HCT116 (cell line): ENCODE data around the gene DDX24. TPM values are rescaled to one million over a fixed set of nuclear protein-coding genes. Genes with fewer than 3 reads are reported as not detected.

Experiments
- ATAC-seq: fragments of 200-7000 bp; cut with Tn5 transposase; 2 replicates; pipeline ENCODE4 v1.9.1; 2020; ENCODE audit warnings: mild to moderate bottlenecking, moderate library complexity
- BruUV-seq: library from RNA; stranded (reverse); fragments of 400-500 nt; replicated peaks from 2 replicates; lab custom pipeline; 2021; lab: Mats Ljungman, UMichigan
- CTCF ChIA-PET: fragments of 300-600 bp; sonication (Branson Sonifier 250); formaldehyde crosslinking; loops from one replicate; lab custom pipeline; 2021; ENCODE audit warnings: antibody characterized with exemption; lab: Charles Lee
- POLR2A ChIA-PET: fragments of 300-600, 350-600 bp; sonication (Branson Sonifier 250); formaldehyde crosslinking; loops from one replicate; lab custom pipeline; 2021; ENCODE audit warnings: antibody characterized with exemption; lab: Charles Lee
- RAD21 ChIA-PET, 2 experiments: fragments of 300-600 bp; sonication (Branson Sonifier 250); formaldehyde crosslinking; loops; one replicate each; lab custom pipeline; 2023; ENCODE audit warnings: low total read pairs in 2 of 2; ENCODE audit not compliant: uncharacterized antibody in 2 of 2, unreplicated experiment in 2 of 2, low non-redundant PET in 1 of 2; lab: Charles Lee
- DNase-seq: peaks from one replicate; pipeline ENCODE4 v3.0.0-alpha.2; 2010; ENCODE audit warnings: low read depth, low spot score
- H2AFZ ChIP-seq: fragments of 200-600 bp; shearing (Covaris generic), sonication (generic); 2 replicates; pipeline ENCODE4 v1.6.1; 2017; ENCODE audit warnings: low read depth, mixed run types, mixed read lengths, antibody characterized with exemption, low read length; ENCODE audit not compliant: poor library complexity, severe bottlenecking
- H3K27ac ChIP-seq: 2 replicates; pipeline ENCODE4 v1.5.1; 2012; ENCODE audit warnings: low read depth, low read length
- H3K27me3 ChIP-seq: fragments of 200-600 bp; sonication (generic); 2 replicates; pipeline ENCODE4 v1.6.1; 2016; ENCODE audit warnings: mixed run types, low read length, mixed read lengths; ENCODE audit not compliant: insufficient read depth
- H3K36me3 ChIP-seq, 2 experiments: fragments of 200-500 bp in 1 of 2; fragments of 200-600 bp in 1 of 2; sonication (Bioruptor generic) in 1 of 2; sonication (generic) in 1 of 2; 2 replicates each; pipeline versions ENCODE4 v1.5.1 to v1.6.1; 2014 to 2016; ENCODE audit warnings: low read length in 2 of 2, inconsistent platforms in 1 of 2, mixed read lengths in 1 of 2, mixed run types in 1 of 2; ENCODE audit not compliant: insufficient read depth in 2 of 2, control insufficient read depth in 1 of 2
- H3K4me1 ChIP-seq, 2 experiments: fragments of 200-600 bp in 1 of 2; sonication (generic) in 1 of 2; 2 replicates each; pipeline versions ENCODE4 v1.5.1 to v1.6.1; 2012 to 2017; ENCODE audit warnings: low read length in 2 of 2, inconsistent platforms in 1 of 2, mild to moderate bottlenecking in 1 of 2, mixed read lengths in 1 of 2, mixed run types in 1 of 2, moderate library complexity in 1 of 2; ENCODE audit not compliant: insufficient read depth in 2 of 2, control insufficient read depth in 1 of 2
- H3K4me2 ChIP-seq: fragments of 200-600 bp; sonication (generic); 2 replicates; pipeline ENCODE4 v1.6.1; 2017; ENCODE audit warnings: mixed run types, low read length, mixed read lengths
- H3K4me3 ChIP-seq, 2 experiments: fragments of 200-600 bp in 1 of 2; sonication (generic) in 1 of 2; replicated peaks in 1 of 2; 2 replicates each; pipeline ENCODE4 v1.5.1; 2011 to 2016; ENCODE audit warnings: low read length in 2 of 2, control low read depth in 1 of 2, low read depth in 1 of 2, mild to moderate bottlenecking in 1 of 2, mixed read lengths in 1 of 2, mixed run types in 1 of 2
- H3K79me2 ChIP-seq: fragments of 200-600 bp; sonication (generic); 2 replicates; pipeline ENCODE4 v1.6.1; 2017; ENCODE audit warnings: mild to moderate bottlenecking, mixed run types, low read length, moderate library complexity, mixed read lengths; ENCODE audit not compliant: insufficient read depth
- H3K9ac ChIP-seq: fragments of 200-600 bp; sonication (generic); 2 replicates; pipeline ENCODE4 v1.6.1; 2016; ENCODE audit warnings: low read length, mixed read lengths
- H3K9me2 ChIP-seq: fragments of 200-600 bp; sonication (generic), shearing (Covaris generic); 2 replicates; pipeline ENCODE4 v1.6.1; 2017; ENCODE audit warnings: mixed run types, mild to moderate bottlenecking, moderate library complexity; ENCODE audit not compliant: insufficient read depth
- H3K9me3 ChIP-seq, 2 experiments: fragments of 200-500 bp in 1 of 2; fragments of 200-600 bp in 1 of 2; sonication (Bioruptor generic) in 1 of 2; sonication (generic) in 1 of 2; 2 replicates each; pipeline ENCODE4 v1.6.1; 2014 to 2017; ENCODE audit warnings: low read length in 2 of 2, mixed read lengths in 2 of 2, inconsistent platforms in 1 of 2, low read depth in 1 of 2, mild to moderate bottlenecking in 1 of 2, mixed run types in 1 of 2, moderate library complexity in 1 of 2; ENCODE audit not compliant: control insufficient read depth in 1 of 2, insufficient read depth in 1 of 2
- H4K20me1 ChIP-seq: fragments of 200-600 bp; sonication (generic), shearing (Covaris generic); 2 replicates; pipeline ENCODE4 v1.6.1; 2017; ENCODE audit warnings: mixed run types, mild to moderate bottlenecking, moderate library complexity; ENCODE audit not compliant: insufficient read depth
- CEBPB ChIP-seq: IDR thresholded peaks from 2 replicates; pipeline ENCODE4 v1.6.1; 2012; ENCODE audit warnings: low read depth
- CTCF ChIP-seq, 3 experiments: fragments of 200-600 bp in 1 of 3; sonication (generic) in 1 of 3; IDR thresholded peaks in 2 of 3; conservative IDR thresholded peaks in 1 of 3; 2 replicates each; pipeline ENCODE4 v1.5.1; 2012 to 2017; ENCODE audit warnings: low read depth in 2 of 3, low read length in 2 of 3, antibody characterized with exemption in 1 of 3, borderline replicate concordance in 1 of 3, control low read depth in 1 of 3, mild to moderate bottlenecking in 1 of 3, mixed read lengths in 1 of 3, mixed run types in 1 of 3, moderate library complexity in 1 of 3; ENCODE audit not compliant: insufficient read depth in 1 of 3
- EGR1 ChIP-seq: IDR thresholded peaks from 2 replicates; pipeline ENCODE4 v1.6.1; 2012; ENCODE audit warnings: low read depth
- ELF1 ChIP-seq: IDR thresholded peaks from 2 replicates; pipeline ENCODE4 v1.6.1; 2012; ENCODE audit warnings: low read depth, borderline replicate concordance
- EZH2 ChIP-seq: fragments of 200-600 bp; sonication (generic); IDR thresholded peaks from 2 replicates; pipeline ENCODE4 v1.6.1; 2017; ENCODE audit warnings: antibody characterized with exemption, mixed run types
- EZH2phosphoT487 ChIP-seq: fragments of 200-600 bp; IDR thresholded peaks from 2 replicates; pipeline ENCODE4 v1.6.1; 2018; ENCODE audit warnings: antibody characterized with exemption, borderline replicate concordance
- POLR2AphosphoS5 ChIP-seq: IDR thresholded peaks from 2 replicates; pipeline ENCODE4 v1.6.1; 2011; ENCODE audit warnings: mild to moderate bottlenecking, low read depth, low read length, moderate library complexity
- RAD21 ChIP-seq: IDR thresholded peaks from 2 replicates; pipeline ENCODE4 v1.6.1; 2012; ENCODE audit warnings: low read depth, mild to moderate bottlenecking
- SIN3A ChIP-seq: IDR thresholded peaks from 2 replicates; pipeline ENCODE4 v1.6.1; 2012; ENCODE audit warnings: low read depth
- SP1 ChIP-seq: IDR thresholded peaks from 2 replicates; pipeline ENCODE4 v1.6.1; 2012; ENCODE audit warnings: low read depth
- SRF ChIP-seq: IDR thresholded peaks from 2 replicates; pipeline ENCODE4 v1.6.1; 2012; ENCODE audit warnings: low read depth
- TCF7L2 ChIP-seq: IDR thresholded peaks from 2 replicates; pipeline ENCODE4 v1.7.0; 2011; ENCODE audit warnings: borderline replicate concordance, inconsistent platforms; ENCODE audit not compliant: insufficient read depth, insufficient read length; ENCODE audit errors: extremely low read depth
- YY1 ChIP-seq: IDR thresholded peaks from 2 replicates; pipeline ENCODE4 v1.6.1; 2011; ENCODE audit warnings: low read length, low read depth, moderate library complexity, mild to moderate bottlenecking; ENCODE audit not compliant: insufficient replicate concordance; ENCODE audit errors: extremely low read depth
- ZBTB33 ChIP-seq: IDR thresholded peaks from 2 replicates; pipeline ENCODE4 v1.6.1; 2011; ENCODE audit warnings: mild to moderate bottlenecking, low read length, moderate library complexity; ENCODE audit not compliant: insufficient replicate concordance; ENCODE audit errors: extremely low read depth
- ZFX ChIP-seq: fragments of 450-650 bp; IDR thresholded peaks from 2 replicates; pipeline ENCODE4 v1.6.1; 2017
- intact Hi-C: fragments of 100-400 bp; cut with micrococcal nuclease; formaldehyde crosslinking; loops from 2 replicates; pipeline ENCODE4 v1.10.0; 2022
- total RNA-seq: library from RNA; stranded (reverse); gene quantifications from one replicate; pipeline ENCODE4 v1.2.1, GENCODE V29; 2021; ENCODE audit not compliant: unreplicated experiment
- TF ChIP-seq, protein P1 (sequence below): IDR thresholded peaks from 2 replicates; pipeline ENCODE4 v1.6.1; 2012
- TF ChIP-seq, protein P2 (sequence below): IDR thresholded peaks from 2 replicates; pipeline ENCODE4 v1.6.1; 2012; ENCODE audit warnings: low read depth

DDX24 gene
- total RNA-seq, 1 experiment from 2014 or later: 169 TPM

DNA sequence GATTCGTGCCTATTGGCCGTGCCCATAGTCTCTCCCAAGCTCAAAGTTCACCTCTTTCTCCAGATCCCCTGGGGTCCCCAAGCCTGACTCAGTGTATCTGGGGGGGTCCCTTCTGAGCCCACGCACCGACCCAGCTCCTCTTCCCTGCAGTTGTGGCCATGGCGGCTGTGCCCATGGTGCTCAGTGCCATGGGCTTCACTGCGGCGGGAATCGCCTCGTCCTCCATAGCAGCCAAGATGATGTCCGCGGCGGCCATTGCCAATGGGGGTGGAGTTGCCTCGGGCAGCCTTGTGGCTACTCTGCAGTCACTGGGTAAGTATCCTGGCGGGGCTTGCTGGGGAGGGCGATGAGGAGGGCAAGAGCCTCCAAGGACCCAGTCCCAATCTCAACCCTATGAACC is 34.6 kb upstream of the DDX24 start:
- no peaks in the 10 kb centered on the region for H3K9me2 ChIP-seq
- ATAC-seq (no peak), DNase-seq (no peak)
- no peak overlapping the region for H3K9ac ChIP-seq
- peaks cover 3% of the 10 kb centered on the region; the same call in 1 of the 2 replicates for H3K27me3 ChIP-seq
- H3K79me2 ChIP-seq: no peaks in the 10 kb centered on the region
- H3K4me3 ChIP-seq: no peak overlapping the region
- ChIA-PET RAD21 (no interaction called here), CTCF (no interaction called here), POLR2A (interaction anchor here (0.9 kb wide), 1 partner anchor 13 kb away, joined by 3 read pairs; no protein-coding TSS in a partner anchor)
- TF ChIP-seq, protein P1, sequence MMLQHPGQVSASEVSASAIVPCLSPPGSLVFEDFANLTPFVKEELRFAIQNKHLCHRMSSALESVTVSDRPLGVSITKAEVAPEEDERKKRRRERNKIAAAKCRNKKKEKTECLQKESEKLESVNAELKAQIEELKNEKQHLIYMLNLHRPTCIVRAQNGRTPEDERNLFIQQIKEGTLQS: no peak
- TF ChIP-seq POLR2AphosphoS5: no peak
- no peak for TF ChIP-seq TCF7L2
- no peak for TF ChIP-seq EGR1
- no peak for TF ChIP-seq EZH2phosphoT487
- TF ChIP-seq EZH2: no peak
- no peak for TF ChIP-seq ELF1
- TF ChIP-seq SP1: no peak
- TF ChIP-seq SIN3A: no peak
- TF ChIP-seq CTCF (IDR thresholded peaks at IDR 0.05 in 2 of 3, conservative IDR thresholded peaks at IDR 0.05 in 1 of 3; ENCODE audit: borderline replicate concordance in 1 of 3, insufficient read depth in 1 of 3, low read depth in 2 of 3, low read length in 2 of 3): no peak
- TF ChIP-seq ZFX: no peak
- no peak for TF ChIP-seq ZBTB33
- no peak for TF ChIP-seq CEBPB
- no peak for TF ChIP-seq RAD21
- TF ChIP-seq, protein P2, sequence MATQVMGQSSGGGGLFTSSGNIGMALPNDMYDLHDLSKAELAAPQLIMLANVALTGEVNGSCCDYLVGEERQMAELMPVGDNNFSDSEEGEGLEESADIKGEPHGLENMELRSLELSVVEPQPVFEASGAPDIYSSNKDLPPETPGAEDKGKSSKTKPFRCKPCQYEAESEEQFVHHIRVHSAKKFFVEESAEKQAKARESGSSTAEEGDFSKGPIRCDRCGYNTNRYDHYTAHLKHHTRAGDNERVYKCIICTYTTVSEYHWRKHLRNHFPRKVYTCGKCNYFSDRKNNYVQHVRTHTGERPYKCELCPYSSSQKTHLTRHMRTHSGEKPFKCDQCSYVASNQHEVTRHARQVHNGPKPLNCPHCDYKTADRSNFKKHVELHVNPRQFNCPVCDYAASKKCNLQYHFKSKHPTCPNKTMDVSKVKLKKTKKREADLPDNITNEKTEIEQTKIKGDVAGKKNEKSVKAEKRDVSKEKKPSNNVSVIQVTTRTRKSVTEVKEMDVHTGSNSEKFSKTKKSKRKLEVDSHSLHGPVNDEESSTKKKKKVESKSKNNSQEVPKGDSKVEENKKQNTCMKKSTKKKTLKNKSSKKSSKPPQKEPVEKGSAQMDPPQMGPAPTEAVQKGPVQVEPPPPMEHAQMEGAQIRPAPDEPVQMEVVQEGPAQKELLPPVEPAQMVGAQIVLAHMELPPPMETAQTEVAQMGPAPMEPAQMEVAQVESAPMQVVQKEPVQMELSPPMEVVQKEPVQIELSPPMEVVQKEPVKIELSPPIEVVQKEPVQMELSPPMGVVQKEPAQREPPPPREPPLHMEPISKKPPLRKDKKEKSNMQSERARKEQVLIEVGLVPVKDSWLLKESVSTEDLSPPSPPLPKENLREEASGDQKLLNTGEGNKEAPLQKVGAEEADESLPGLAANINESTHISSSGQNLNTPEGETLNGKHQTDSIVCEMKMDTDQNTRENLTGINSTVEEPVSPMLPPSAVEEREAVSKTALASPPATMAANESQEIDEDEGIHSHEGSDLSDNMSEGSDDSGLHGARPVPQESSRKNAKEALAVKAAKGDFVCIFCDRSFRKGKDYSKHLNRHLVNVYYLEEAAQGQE: no peak
- no peak for TF ChIP-seq YY1
- no peak for TF ChIP-seq SRF
- no peak overlapping the region for H3K27ac ChIP-seq
- H4K20me1 ChIP-seq: no peaks in the 10 kb centered on the region
- no peak overlapping the region for H2AFZ ChIP-seq
- no peak overlapping the region for H3K4me2 ChIP-seq
- H3K36me3 ChIP-seq: no peaks in the 10 kb centered on the region
- peaks cover 0 to 14% of the 10 kb centered on the region in 2 experiments; a peak in 1 of 4 replicates for H3K4me1 ChIP-seq
- peaks cover 0 to 10% of the 10 kb centered on the region in 2 experiments; a peak in 2 of 4 replicates for H3K9me3 ChIP-seq
- BruUV-seq: no TSS peak
- intact Hi-C loops: no loop called here
